KMS-11 (cell line): ENCODE data around the gene KCNC2.

ENCODE experiments used
- H2AFZ ChIP-seq: fragments of 200-600 bp; sonication (generic); 2 replicates; pipeline ENCODE4 v1.6.1; 2016; ENCODE audit warnings: antibody characterized with exemption, mixed run types, low read depth
- H3K27ac ChIP-seq: fragments of 200-600 bp; sonication (generic); 2 replicates; pipeline ENCODE4 v1.6.1; 2016; ENCODE audit warnings: mild to moderate bottlenecking, mixed run types
- H3K27me3 ChIP-seq: fragments of 200-600 bp; sonication (generic); 2 replicates; pipeline ENCODE4 v1.6.1; 2017; ENCODE audit warnings: mild to moderate bottlenecking, low read depth, mixed run types, moderate library complexity; ENCODE audit not compliant: insufficient read depth
- H3K36me3 ChIP-seq: fragments of 200-600 bp; sonication (generic); 2 replicates; pipeline ENCODE4 v1.6.1; 2017; ENCODE audit warnings: mild to moderate bottlenecking, mixed run types; ENCODE audit not compliant: insufficient read depth
- H3K4me1 ChIP-seq: fragments of 200-600 bp; sonication (generic); 2 replicates; pipeline ENCODE4 v1.6.1; 2016; ENCODE audit warnings: mild to moderate bottlenecking, low read depth, mixed run types; ENCODE audit not compliant: poor library complexity, severe bottlenecking
- H3K4me2 ChIP-seq: fragments of 200-600 bp; sonication (generic); 2 replicates; pipeline ENCODE4 v1.7.0; 2016; ENCODE audit warnings: mild to moderate bottlenecking, mixed run types
- H3K4me3 ChIP-seq: fragments of 200-600 bp; sonication (generic); IDR thresholded peaks from 2 replicates; pipeline ENCODE4 v1.6.1; 2017; ENCODE audit warnings: low read depth, low read length, mixed read lengths; ENCODE audit not compliant: insufficient read depth
- H3K79me2 ChIP-seq: fragments of 200-600 bp; sonication (generic); 2 replicates; pipeline ENCODE4 v1.6.1; 2016; ENCODE audit warnings: low read depth, mixed run types; ENCODE audit not compliant: insufficient read depth
- H3K9ac ChIP-seq: fragments of 200-600 bp; sonication (generic); 2 replicates; pipeline ENCODE4 v1.6.1; 2016; ENCODE audit warnings: mild to moderate bottlenecking, mixed run types
- H4K20me1 ChIP-seq: fragments of 200-600 bp; sonication (generic); 2 replicates; pipeline ENCODE4 v1.6.1; 2016; ENCODE audit warnings: mild to moderate bottlenecking, mixed run types; ENCODE audit not compliant: insufficient read depth
- TF ChIP-seq, protein P1 (sequence below): fragments of 200-600 bp; sonication (generic); conservative IDR thresholded peaks from 2 replicates; pipeline ENCODE4 v1.6.1; 2017; ENCODE audit warnings: low read depth, mild to moderate bottlenecking, antibody characterized with exemption, low read length, moderate library complexity, mixed read lengths

The KCNC2 gene

GRCh38 chr12:75103822-75104221 is 105.8 kb downstream of the KCNC2 start:
- H3K36me3 ChIP-seq = no peaks in the 10 kb centered on the region
- no peak overlapping the region for H3K4me2 ChIP-seq
- H3K27me3 ChIP-seq = no peaks in the 10 kb centered on the region
- H3K9ac ChIP-seq = no peak overlapping the region
- no peak overlapping the region for H2AFZ ChIP-seq
- no peak overlapping the region for H3K4me3 ChIP-seq
- no peak overlapping the region for H3K27ac ChIP-seq
- no peaks in the 10 kb centered on the region for H4K20me1 ChIP-seq
- TF ChIP-seq, protein P1, sequence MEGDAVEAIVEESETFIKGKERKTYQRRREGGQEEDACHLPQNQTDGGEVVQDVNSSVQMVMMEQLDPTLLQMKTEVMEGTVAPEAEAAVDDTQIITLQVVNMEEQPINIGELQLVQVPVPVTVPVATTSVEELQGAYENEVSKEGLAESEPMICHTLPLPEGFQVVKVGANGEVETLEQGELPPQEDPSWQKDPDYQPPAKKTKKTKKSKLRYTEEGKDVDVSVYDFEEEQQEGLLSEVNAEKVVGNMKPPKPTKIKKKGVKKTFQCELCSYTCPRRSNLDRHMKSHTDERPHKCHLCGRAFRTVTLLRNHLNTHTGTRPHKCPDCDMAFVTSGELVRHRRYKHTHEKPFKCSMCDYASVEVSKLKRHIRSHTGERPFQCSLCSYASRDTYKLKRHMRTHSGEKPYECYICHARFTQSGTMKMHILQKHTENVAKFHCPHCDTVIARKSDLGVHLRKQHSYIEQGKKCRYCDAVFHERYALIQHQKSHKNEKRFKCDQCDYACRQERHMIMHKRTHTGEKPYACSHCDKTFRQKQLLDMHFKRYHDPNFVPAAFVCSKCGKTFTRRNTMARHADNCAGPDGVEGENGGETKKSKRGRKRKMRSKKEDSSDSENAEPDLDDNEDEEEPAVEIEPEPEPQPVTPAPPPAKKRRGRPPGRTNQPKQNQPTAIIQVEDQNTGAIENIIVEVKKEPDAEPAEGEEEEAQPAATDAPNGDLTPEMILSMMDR = no peak
- no peaks in the 10 kb centered on the region for H3K4me1 ChIP-seq
- H3K79me2 ChIP-seq = no peaks in the 10 kb centered on the region

DNA sequence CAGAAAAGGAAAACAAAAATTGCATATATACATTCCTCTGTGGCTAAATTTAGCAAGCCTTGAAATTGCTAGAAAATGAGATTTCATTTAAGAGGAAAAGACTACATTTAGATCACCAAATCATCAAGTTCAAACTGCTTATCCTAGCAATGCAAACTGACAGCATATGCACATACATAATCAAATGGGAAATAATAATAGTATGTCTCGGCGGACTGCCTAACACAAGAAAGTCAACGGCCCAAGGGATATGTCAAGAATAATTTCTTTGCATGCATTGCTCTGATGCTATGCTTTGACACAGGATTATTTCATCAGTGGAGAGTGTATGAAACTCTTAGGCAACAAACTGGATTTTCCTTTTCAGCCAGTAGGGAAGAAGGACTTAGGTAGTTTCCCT is 107.9 kb downstream of the KCNC2 start:
- TF ChIP-seq, protein P1 = no peak
- Histone ChIP-seq H2AFZ (no peak overlapping the region), H3K79me2 (no peaks in the 10 kb centered on the region), H4K20me1 (no peaks in the 10 kb centered on the region), H3K27ac (no peak overlapping the region), H3K36me3 (no peaks in the 10 kb centered on the region), H3K4me1 (no peaks in the 10 kb centered on the region), H3K4me3 (no peak overlapping the region), H3K27me3 (no peaks in the 10 kb centered on the region), H3K4me2 (no peak overlapping the region), H3K9ac (no peak overlapping the region)

DNA sequence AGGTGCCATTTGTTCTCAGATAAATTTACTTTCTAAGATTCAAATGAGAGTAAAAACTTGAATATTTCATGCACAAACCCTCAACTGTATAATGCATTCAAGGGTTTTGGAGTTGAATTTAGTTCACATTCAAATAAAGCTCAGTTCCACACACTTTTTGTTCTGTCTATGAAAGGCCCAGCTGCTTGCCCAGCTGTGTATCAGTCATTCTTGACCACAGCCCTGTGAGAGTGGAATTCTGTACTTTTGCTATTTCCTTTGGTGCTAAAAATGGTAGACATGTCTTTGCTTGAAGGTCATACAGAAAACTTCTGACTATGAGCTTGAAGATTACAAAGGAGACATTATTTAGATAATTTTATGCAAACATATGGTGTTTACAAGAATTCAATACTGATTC is 110.4 kb downstream of the KCNC2 start:
- Histone ChIP-seq H3K79me2 (no peaks in the 10 kb centered on the region), H2AFZ (no peak overlapping the region), H3K4me1 (no peaks in the 10 kb centered on the region), H3K9ac (no peak overlapping the region), H3K4me2 (no peak overlapping the region), H3K4me3 (no peak overlapping the region), H3K27me3 (no peaks in the 10 kb centered on the region), H4K20me1 (no peaks in the 10 kb centered on the region), H3K36me3 (no peaks in the 10 kb centered on the region), H3K27ac (no peak overlapping the region)
- TF ChIP-seq, protein P1 = no peak

DNA sequence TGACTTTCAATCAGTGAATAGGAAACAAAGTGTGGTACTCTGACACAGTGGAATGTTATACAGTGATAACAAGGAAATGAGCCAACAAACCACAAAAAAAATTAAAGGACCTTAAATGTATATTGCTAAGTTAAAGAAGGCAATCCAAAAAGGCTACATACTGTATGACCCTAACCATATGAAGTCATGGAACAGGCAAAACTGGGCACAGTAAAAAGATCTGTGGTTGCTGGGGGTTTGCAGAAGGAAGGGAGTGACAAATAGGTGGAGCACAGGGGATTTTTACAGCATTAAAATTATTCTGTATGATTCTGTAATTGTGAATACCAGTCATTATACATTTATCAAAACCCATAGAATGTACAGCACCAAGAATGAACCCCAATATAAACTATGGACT is 112.6 kb downstream of the KCNC2 start:
- Histone ChIP-seq H3K79me2 (no peaks in the 10 kb centered on the region), H2AFZ (no peak overlapping the region), H3K27me3 (no peaks in the 10 kb centered on the region), H3K4me3 (no peak overlapping the region), H4K20me1 (no peaks in the 10 kb centered on the region), H3K9ac (no peak overlapping the region), H3K4me2 (no peak overlapping the region), H3K4me1 (no peaks in the 10 kb centered on the region), H3K27ac (no peak overlapping the region), H3K36me3 (no peaks in the 10 kb centered on the region)
- TF ChIP-seq, protein P1 = no peak

- H3K4me3 ChIP-seq = no peak overlapping the region
- H2AFZ ChIP-seq = no peak overlapping the region
- no peaks in the 10 kb centered on the region for H3K36me3 ChIP-seq
- TF ChIP-seq, protein P1 = no peak
- no peak overlapping the region for H3K27ac ChIP-seq
- no peak overlapping the region for H3K4me2 ChIP-seq
- no peaks in the 10 kb centered on the region for H3K79me2 ChIP-seq
- H3K4me1 ChIP-seq = no peaks in the 10 kb centered on the region
- H4K20me1 ChIP-seq = no peaks in the 10 kb centered on the region
- no peak overlapping the region for H3K9ac ChIP-seq
- no peaks in the 10 kb centered on the region for H3K27me3 ChIP-seq
Observed at GRCh38 chr12:75087654-75088053, 122.0 kb downstream of the KCNC2 start.
